Jurkat, Clone E6-1 (cell line): Measurements from ENCODE around the gene AWAT2. TPM values are rescaled to one million over a fixed set of nuclear protein-coding genes. Genes with fewer than 3 reads are reported as not detected.

Source experiments
- DNase-seq: peaks from one replicate; pipeline ENCODE4 v3.0.0-alpha.2; 2011; ENCODE audit warnings: low read depth, low spot score
- H3K4me3 ChIP-seq: 2 replicates; pipeline ENCODE4 v1.5.1; 2011; ENCODE audit warnings: mild to moderate bottlenecking, low read length, control low read depth, moderate library complexity
- polyA plus RNA-seq: library from polyadenylated mRNA; unstranded; fragments of >200 nt; gene quantifications from one replicate; pipeline ENCODE4 v1.2.1, GENCODE V29; 2012; ENCODE audit warnings: missing spikeins; ENCODE audit not compliant: insufficient read length, insufficient read depth

The AWAT2 gene
- polyA plus RNA-seq, result not detected

DNA sequence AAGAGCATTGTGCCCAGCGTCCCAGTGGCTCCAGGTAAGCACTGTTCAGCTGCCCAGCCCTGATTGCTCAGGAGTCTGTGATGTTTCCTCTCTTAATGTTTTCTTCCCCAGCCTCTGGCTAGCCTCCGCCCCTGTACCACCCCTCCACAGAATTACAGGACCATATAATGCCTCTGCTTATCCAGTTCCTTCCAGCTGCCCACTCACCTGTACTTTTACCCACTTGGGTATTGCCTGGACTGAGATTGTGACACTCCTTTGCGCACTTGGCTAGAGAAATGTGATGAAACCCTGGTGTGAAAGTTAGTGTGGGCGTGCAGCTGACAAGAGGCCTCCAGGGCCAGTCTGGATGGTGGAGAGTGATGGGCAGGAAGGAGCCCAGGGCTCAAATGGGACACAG, at the start of gene AWAT2:
TSS of gene AWAT2 (minus strand) at position 14 of the 400 bp plus-strand sequence. CDS start at position 8, 6 bp downstream.
- no peak within 1 kb of the TSS for H3K4me3 ChIP-seq
- DNase-seq, result no peak

DNA sequence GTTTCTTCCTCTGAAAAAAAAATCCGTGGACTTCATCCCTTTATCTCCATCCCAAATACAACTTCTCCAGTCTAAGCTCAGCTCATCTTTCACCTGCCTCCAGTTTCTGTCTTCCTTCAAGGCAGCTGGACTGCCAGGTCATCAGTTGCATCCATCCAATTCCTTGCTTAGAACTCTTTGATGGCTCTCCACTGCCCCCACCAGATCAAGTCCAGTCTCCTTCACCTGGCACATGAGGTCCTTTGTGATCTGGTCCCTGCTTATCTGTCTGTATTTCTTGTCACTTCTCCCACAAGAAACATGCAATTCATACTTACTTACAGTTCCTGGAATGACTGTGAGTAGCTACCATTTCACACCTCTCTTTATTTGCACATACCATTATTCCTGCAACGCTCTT, 46.3 kb upstream of the AWAT2 start:
- no peak for DNase-seq
- H3K4me3 ChIP-seq, result no peak overlapping the region

DNA sequence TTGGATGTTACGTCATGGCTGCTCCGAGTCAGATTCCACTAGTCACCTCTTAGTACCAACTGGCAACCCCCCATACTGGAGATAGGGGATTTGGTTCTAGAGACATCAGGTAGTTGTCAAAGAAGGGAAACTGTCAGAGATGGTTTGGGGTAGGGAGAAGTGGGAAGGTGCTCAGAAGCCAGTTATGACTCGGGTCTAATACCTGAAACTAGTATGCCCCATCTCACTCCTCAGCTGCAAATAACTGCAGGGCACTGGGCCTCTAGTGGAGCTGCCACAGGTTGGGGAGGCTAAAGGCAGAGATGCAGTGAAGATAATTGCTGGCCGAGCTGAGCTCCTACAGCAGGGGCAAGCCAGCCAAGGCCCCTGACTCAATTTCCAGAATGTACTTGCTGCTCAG, 42.5 kb upstream of the AWAT2 start:
- DNase-seq, result no peak
- no peak overlapping the region for H3K4me3 ChIP-seq

GRCh38 chrX:70089604-70090297, 40.0 kb upstream of the AWAT2 start:
- DNase-seq, result no peak

GRCh38 chrX:70088751-70089150, 39.0 kb upstream of the AWAT2 start:
- no peak for DNase-seq
- no peak overlapping the region for H3K4me3 ChIP-seq

More at GRCh38 chrX:70089604-70090297, 40.0 kb upstream of the AWAT2 start:
- H3K4me3 ChIP-seq, result no peak overlapping the region

- DNase-seq, result no peak
- no peak overlapping the region for H3K4me3 ChIP-seq
Measured at GRCh38 chrX:70087857-70088630, 38.3 kb upstream of the AWAT2 start.

GRCh38 chrX:70084592-70085240, 35.0 kb upstream of the AWAT2 start:
- no peak overlapping the region for H3K4me3 ChIP-seq
- no peak for DNase-seq

GRCh38 chrX:70082723-70083122, 33.0 kb upstream of the AWAT2 start:
- H3K4me3 ChIP-seq, result no peak overlapping the region
- no peak for DNase-seq

- DNase-seq, result no peak
- H3K4me3 ChIP-seq, result no peak overlapping the region
Measured at GRCh38 chrX:70079870-70080269, 30.1 kb upstream of the AWAT2 start.

DNA sequence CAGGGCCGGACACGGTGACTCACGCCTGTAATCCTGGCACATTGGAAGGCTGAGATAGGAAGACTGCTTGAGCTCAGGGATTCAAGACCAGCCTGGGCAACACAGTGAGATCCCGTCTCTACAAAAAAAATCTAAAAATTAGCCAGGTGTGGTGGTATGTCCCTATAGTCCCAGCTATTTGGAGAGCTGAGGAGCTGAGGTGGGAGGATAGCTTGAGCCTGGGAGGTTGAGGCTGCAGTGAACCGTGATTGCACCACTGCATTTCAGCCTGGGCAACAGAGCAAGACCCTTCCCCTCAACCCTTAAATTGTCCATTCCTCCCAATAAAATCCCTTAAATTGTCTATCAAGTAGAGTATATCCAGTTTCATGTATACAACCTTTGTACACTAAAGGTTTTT, 29.6 kb upstream of the AWAT2 start:
- H3K4me3 ChIP-seq, result no peak overlapping the region
- no peak for DNase-seq

DNA sequence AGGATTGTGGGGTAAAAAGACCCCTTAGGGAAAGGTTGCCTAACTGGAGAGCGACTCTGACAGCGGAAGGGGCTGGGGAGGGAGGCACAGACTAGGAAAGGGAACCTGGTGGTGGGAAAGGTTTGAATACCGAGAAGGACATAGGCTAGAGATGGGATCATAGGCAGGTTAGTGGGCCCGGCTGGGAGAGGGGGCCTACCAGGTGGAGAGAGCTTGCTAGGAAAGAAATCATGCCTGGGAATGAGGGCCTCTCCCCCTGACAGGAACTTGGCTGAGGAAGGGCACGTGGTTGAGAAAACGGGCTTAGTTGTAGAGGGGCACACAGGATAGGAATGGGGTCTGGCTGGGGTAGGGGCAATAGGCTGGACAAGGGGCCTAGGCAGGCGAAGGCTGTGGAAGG, 16.9 kb upstream of the AWAT2 start:
- no peak overlapping the region for H3K4me3 ChIP-seq
- DNase-seq, result no peak

DNA sequence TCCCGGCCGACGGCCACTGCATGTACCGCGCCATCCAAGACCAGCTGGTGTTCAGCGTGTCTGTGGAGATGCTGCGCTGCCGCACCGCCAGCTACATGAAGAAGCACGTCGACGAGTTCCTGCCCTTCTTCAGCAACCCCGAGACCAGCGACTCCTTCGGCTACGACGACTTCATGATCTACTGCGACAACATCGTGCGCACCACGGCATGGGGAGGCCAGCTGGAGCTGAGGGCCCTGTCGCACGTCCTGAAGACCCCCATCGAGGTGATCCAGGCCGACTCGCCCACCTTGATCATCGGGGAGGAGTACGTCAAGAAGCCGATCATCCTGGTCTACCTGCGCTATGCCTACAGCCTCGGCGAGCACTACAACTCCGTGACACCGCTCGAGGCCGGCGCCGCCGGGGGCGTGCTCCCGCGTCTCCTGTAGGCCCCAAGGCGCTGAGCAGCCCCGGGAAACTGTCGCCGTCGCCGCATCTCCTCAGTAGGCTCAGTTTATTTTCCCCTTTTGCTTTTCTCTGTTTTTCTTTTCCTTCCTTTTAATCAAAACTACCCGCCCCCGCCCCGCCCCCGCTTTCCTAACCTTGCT, 13.3 kb upstream of the AWAT2 start:
- DNase-seq, result no peak

DNA sequence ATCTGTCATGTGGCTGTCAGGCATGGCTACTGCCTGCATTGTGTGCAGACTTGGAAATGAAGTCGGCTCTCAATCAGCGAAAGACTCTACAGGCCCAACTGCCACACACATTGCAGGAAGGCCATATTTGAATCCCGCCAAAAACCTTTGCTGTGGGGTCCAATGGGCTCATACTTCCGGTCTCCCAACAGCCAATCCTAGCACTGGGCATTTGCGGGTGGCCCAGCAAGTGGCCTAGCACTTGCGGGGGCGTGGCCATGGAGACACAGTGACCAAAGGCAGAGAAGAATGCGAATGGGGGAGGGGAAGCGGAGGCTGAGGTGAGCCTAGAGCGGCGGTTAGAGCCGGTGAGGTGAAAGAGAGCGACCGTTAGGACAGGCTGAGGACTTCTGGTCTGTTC, 12.3 kb upstream of the AWAT2 start, which contains the start of gene OTUD6A:
TSS of gene OTUD6A (plus strand) at position 382 of the 400 bp plus-strand sequence. CDS start 68 bp downstream, outside the sequence.
- no peak within 1 kb of the TSS for H3K4me3 ChIP-seq

More for the DNA sequence above, 13.3 kb upstream of the AWAT2 start:
- H3K4me3 ChIP-seq, result no peak overlapping the region

DNA sequence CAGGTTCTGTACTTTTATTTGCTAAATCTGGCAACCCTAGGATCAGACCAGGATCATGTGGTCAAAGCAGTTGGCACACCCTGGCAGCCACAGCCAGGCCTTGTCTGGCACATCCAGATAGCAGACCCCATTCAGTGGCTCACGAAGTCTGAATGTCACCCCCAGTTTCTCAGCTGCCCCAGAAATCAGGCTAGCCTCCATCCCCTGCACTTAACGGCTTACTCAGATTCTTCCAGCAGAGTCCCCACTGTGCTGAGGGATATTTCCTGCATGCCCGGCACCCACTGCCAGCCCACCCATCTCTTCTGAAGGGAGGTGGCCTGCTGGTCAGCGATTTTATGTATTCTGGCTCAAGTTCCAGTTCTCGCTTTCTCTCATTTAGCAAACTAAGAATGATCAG, 4.7 kb upstream of the AWAT2 start:
- H3K4me3 ChIP-seq, result no peak overlapping the region
- DNase-seq, result no peak

More for the DNA sequence above, 12.3 kb upstream of the AWAT2 start, which contains the start of gene OTUD6A:
- DNase-seq, result no peak

GRCh38 chrX:70052895-70053615, 3.3 kb upstream of the AWAT2 start:
- no peak overlapping the region for H3K4me3 ChIP-seq
- no peak for DNase-seq

GRCh38 chrX:70049406-70049805, 332 bp downstream of the AWAT2 start:
- no peak overlapping the region for H3K4me3 ChIP-seq
- DNase-seq, result no peak

GRCh38 chrX:70046978-70047377, 2.8 kb downstream of the AWAT2 start:
- no peak for DNase-seq
- no peak overlapping the region for H3K4me3 ChIP-seq

DNA sequence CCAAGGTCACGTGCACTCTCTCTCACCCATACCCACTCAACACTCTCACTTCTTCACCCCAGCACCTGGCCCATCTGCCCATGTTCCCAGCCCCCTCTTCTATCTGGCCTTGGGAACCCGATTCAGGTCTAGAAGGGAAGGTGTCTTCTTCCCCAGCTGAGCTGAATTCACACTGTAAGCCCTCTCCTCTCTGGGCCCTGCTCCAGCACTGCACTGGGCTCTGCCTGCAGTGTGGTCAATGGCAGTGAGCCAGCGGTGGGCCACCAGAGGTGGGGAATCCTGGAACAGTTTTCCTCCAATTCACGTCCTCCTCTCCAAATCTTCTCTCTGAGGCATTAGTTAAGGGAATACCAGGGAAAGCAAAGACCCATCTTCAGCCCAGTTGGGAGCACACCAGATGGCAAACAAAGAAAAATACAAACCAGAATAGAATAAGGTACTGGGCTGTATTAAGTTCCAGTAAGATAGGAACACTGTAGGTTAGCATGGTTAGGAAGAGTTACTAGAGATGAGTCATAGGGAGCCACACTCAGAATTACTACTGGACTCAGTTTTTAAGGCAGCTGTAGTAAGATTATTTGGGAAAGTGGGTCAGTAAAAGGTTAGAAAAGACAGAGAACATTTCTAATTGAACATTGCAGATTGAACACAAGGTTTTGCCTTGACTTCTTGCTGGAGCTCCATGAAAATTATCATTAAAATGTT, 5.0 kb downstream of the AWAT2 start:
- H3K4me3 ChIP-seq, result no peak overlapping the region
- no peak for DNase-seq
